Mesendoderm (in vitro differentiated cells): ENCODE data around the gene ST3GAL6.

ENCODE experiments used
- DNase-seq: peaks from one replicate; pipeline ENCODE4 v3.0.0; 2013
- H2AK5ac ChIP-seq: 2 replicates; pipeline ENCODE4 v1.6.1; 2013; ENCODE audit warnings: low read length, inconsistent platforms
- H2BK120ac ChIP-seq: 2 replicates; pipeline ENCODE4 v1.6.1; 2013; ENCODE audit warnings: low read depth, mild to moderate bottlenecking, low read length, moderate library complexity, mixed read lengths
- H2BK15ac ChIP-seq: replicated peaks from 2 replicates; pipeline ENCODE4 v1.6.1; 2013; ENCODE audit warnings: low read depth, mild to moderate bottlenecking, moderate library complexity
- H2BK5ac ChIP-seq: 2 replicates; pipeline ENCODE4 v1.6.1; 2013; ENCODE audit warnings: low read length, inconsistent platforms
- H3K18ac ChIP-seq: 2 replicates; pipeline ENCODE4 v1.6.1; 2013; ENCODE audit warnings: mild to moderate bottlenecking, low read length, mixed read lengths
- H3K23ac ChIP-seq: one replicate; pipeline ENCODE4 v1.6.1; 2013; ENCODE audit warnings: low read length
- H3K27ac ChIP-seq: 2 replicates; pipeline ENCODE4 v1.5.1; 2013; ENCODE audit warnings: low read depth, mild to moderate bottlenecking, inconsistent platforms, low read length, moderate library complexity
- H3K27me3 ChIP-seq: 2 replicates; pipeline ENCODE4 v1.6.1; 2013; ENCODE audit warnings: low read length, control low read depth, mild to moderate bottlenecking, inconsistent platforms; ENCODE audit not compliant: insufficient read depth, poor library complexity
- H3K36me3 ChIP-seq: 2 replicates; pipeline ENCODE4 v1.6.1; 2013; ENCODE audit warnings: low read length, inconsistent platforms; ENCODE audit not compliant: control insufficient read depth, insufficient read depth
- H3K4ac ChIP-seq: one replicate; pipeline ENCODE4 v1.6.1; 2013; ENCODE audit warnings: low read depth, mild to moderate bottlenecking, low read length, moderate library complexity
- H3K4me1 ChIP-seq: 2 replicates; pipeline ENCODE4 v1.6.1; 2013; ENCODE audit warnings: low read depth, low read length, inconsistent platforms; ENCODE audit not compliant: control insufficient read depth
- H3K4me2 ChIP-seq: 2 replicates; pipeline ENCODE4 v1.6.1; 2013; ENCODE audit warnings: low read length
- H3K4me3 ChIP-seq: 2 replicates; pipeline ENCODE4 v1.5.1; 2013; ENCODE audit warnings: mild to moderate bottlenecking, low read length
- H3K56ac ChIP-seq: one replicate; pipeline ENCODE4 v1.6.1; 2013; ENCODE audit warnings: low read length
- H3K79me1 ChIP-seq: 2 replicates; pipeline ENCODE4 v1.6.1; 2013; ENCODE audit warnings: low read length, inconsistent platforms
- H3K79me2 ChIP-seq: 2 replicates; pipeline ENCODE4 v1.6.1; 2013; ENCODE audit warnings: mild to moderate bottlenecking, low read length; ENCODE audit not compliant: control insufficient read depth, insufficient read depth
- H3K9ac ChIP-seq: 2 replicates; pipeline ENCODE4 v1.6.1; 2013; ENCODE audit warnings: low read length, inconsistent platforms
- H4K5ac ChIP-seq: one replicate; pipeline ENCODE4 v1.6.1; 2013; ENCODE audit warnings: low read length
- H4K8ac ChIP-seq: one replicate; pipeline ENCODE4 v1.6.1; 2013; ENCODE audit warnings: low read depth, mild to moderate bottlenecking, control low read depth, low read length, moderate library complexity
- WGBS: extraction: QIAGEN DNeasy Blood & Tissue Kit; methylation state at CpG from one replicate; pipeline ENCODE4 v1.1.7; 2013; ENCODE audit warnings: low lambda C conversion rate, missing lambda C conversion rate; ENCODE audit not compliant: insufficient coverage; ENCODE audit errors: extremely low coverage; 5-methylcytosine and 5-hydroxymethylcytosine counted together

The ST3GAL6 gene

GRCh38 chr3:98778383-98778782, 15.2 kb downstream of the ST3GAL6 start:
- no peak overlapping the region for H2BK5ac ChIP-seq
- no peak overlapping the region for H3K18ac ChIP-seq
- no peak overlapping the region for H3K4me2 ChIP-seq
- no peak for DNase-seq
- H3K27me3 ChIP-seq, result no peaks in the 10 kb centered on the region
- no peaks in the 10 kb centered on the region for H3K79me1 ChIP-seq
- H3K27ac ChIP-seq, result no peak overlapping the region
- WGBS, result no CpG with 5 or more reads among the region's 5 CpGs
- H2AK5ac ChIP-seq, result no peak overlapping the region
- no peak overlapping the region for H3K4me3 ChIP-seq
- no peaks in the 10 kb centered on the region for H3K36me3 ChIP-seq
- H3K9ac ChIP-seq, result no peak overlapping the region
- no peak overlapping the region for H3K23ac ChIP-seq
- no peak overlapping the region for H3K4ac ChIP-seq
- no peak overlapping the region for H4K5ac ChIP-seq
- H3K56ac ChIP-seq, result no peak overlapping the region
- no peak overlapping the region for H4K8ac ChIP-seq
- H2BK15ac ChIP-seq, result no peak overlapping the region
- H3K4me1 ChIP-seq, result no peaks in the 10 kb centered on the region
- no peak overlapping the region for H2BK120ac ChIP-seq
- H3K79me2 ChIP-seq, result no peaks in the 10 kb centered on the region

DNA sequence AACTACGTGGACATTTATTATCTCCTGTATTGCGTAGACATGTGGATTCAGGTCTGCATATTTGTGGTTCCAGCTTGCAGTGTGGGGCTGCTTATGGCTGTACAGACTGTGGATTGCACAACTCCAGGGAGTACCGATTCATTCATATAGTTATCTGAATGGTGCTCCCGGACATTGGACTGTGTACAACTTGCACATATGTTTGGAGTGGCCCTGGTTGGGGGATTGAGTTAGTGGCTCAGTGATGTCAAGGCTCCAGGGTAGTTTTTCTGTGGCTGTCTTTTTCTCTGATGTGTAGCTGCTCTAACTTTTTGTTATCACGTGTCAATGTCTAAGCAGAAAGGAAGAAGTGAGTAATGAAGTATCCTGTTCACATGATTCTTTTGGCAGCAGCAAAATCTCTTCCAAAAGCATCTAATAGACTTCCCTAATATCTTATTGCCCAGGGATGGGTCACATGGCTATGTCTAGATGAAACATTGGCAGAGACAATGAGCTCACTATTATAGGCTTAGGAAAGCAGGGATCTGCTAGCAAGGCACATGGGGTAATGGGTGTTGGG, 15.8 kb downstream of the ST3GAL6 start:
- no peak overlapping the region for H3K23ac ChIP-seq
- no peak overlapping the region for H3K4me2 ChIP-seq
- no peak overlapping the region for H2BK120ac ChIP-seq
- no peak overlapping the region for H3K4me3 ChIP-seq
- H3K27me3 ChIP-seq, result no peaks in the 10 kb centered on the region
- H2BK15ac ChIP-seq, result no peak overlapping the region
- no peaks in the 10 kb centered on the region for H3K79me1 ChIP-seq
- H4K5ac ChIP-seq, result no peak overlapping the region
- H3K79me2 ChIP-seq, result no peaks in the 10 kb centered on the region
- H2AK5ac ChIP-seq, result no peak overlapping the region
- DNase-seq, result no peak
- no peak overlapping the region for H3K56ac ChIP-seq
- H3K9ac ChIP-seq, result no peak overlapping the region
- H2BK5ac ChIP-seq, result no peak overlapping the region
- no peaks in the 10 kb centered on the region for H3K4me1 ChIP-seq
- no CpG with 5 or more reads among the region's 5 CpGs for WGBS
- no peaks in the 10 kb centered on the region for H3K36me3 ChIP-seq
- H3K4ac ChIP-seq, result no peak overlapping the region
- no peak overlapping the region for H3K27ac ChIP-seq
- no peak overlapping the region for H3K18ac ChIP-seq
- H4K8ac ChIP-seq, result no peak overlapping the region

- Histone ChIP-seq H2AK5ac (no peak overlapping the region), H4K8ac (no peak overlapping the region), H3K79me1 (no peaks in the 10 kb centered on the region), H3K4me1 (no peaks in the 10 kb centered on the region), H3K23ac (no peak overlapping the region), H3K79me2 (no peaks in the 10 kb centered on the region), H3K36me3 (no peaks in the 10 kb centered on the region), H2BK120ac (no peak overlapping the region), H3K4me2 (no peak overlapping the region), H3K4ac (no peak overlapping the region), H3K9ac (no peak overlapping the region), H2BK15ac (no peak overlapping the region), H3K27me3 (no peaks in the 10 kb centered on the region), H3K4me3 (no peak overlapping the region), H4K5ac (no peak overlapping the region), H3K56ac (no peak overlapping the region), H3K18ac (no peak overlapping the region), H2BK5ac (no peak overlapping the region), H3K27ac (no peak overlapping the region)
- no CpG with 5 or more reads among the region's 4 CpGs for WGBS
- no peak for DNase-seq
Observed at GRCh38 chr3:98779541-98780335, 16.6 kb downstream of the ST3GAL6 start.

- Histone ChIP-seq H2BK5ac (no peak overlapping the region), H3K9ac (no peak overlapping the region), H4K5ac (no peak overlapping the region), H2AK5ac (no peak overlapping the region), H3K36me3 (no peaks in the 10 kb centered on the region), H3K27me3 (no peaks in the 10 kb centered on the region), H3K4me2 (no peak overlapping the region), H3K79me1 (no peaks in the 10 kb centered on the region), H3K27ac (no peak overlapping the region), H3K18ac (no peak overlapping the region), H2BK120ac (no peak overlapping the region), H3K56ac (no peak overlapping the region), H3K4me1 (no peaks in the 10 kb centered on the region), H3K4ac (no peak overlapping the region), H3K4me3 (no peak overlapping the region), H3K79me2 (no peaks in the 10 kb centered on the region), H2BK15ac (no peak overlapping the region), H3K23ac (no peak overlapping the region), H4K8ac (no peak overlapping the region)
- WGBS, result no CpG with 5 or more reads among the region's 2 CpGs
- DNase-seq, result peak; percentile 16
Observed at GRCh38 chr3:98780343-98780742, 17.2 kb downstream of the ST3GAL6 start.

DNA sequence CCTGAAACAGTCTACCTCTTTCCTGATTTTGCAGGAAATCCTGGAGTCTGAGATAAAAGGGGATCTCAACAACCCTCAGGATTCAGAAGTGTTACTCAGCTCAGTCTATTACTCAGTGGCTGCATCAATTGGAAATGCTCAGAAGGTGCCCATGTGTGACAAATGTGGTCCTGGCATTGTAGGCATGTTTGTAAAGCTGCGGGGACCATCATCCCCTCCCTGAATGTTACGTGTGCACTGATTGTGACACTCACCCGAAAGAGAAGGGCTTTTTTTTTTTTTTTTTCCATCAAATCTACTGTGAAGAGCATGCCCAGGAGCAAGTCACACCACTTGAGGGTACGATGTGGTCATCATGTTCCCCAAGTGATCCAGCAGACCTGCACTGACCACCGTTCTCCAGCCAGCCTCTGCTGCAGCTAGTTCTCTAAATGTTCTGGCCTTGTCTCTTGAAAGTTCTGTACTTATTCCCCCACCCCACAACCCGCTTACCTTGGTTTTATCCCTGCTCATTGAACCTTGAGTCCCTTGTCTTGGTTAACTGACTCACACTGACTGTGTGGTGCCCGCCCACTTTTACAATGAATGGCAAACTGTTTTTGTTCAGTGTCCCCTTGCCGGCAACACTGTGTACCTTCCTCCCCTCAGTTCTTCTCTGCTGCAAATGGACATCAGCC, 19.8 kb downstream of the ST3GAL6 start:
- no peak overlapping the region for H2BK5ac ChIP-seq
- no peak for DNase-seq
- no peaks in the 10 kb centered on the region for H3K36me3 ChIP-seq
- H4K8ac ChIP-seq, result no peak overlapping the region
- WGBS, result no CpG with 5 or more reads among the region's 8 CpGs
- no peak overlapping the region for H3K4me2 ChIP-seq
- H3K4ac ChIP-seq, result no peak overlapping the region
- no peak overlapping the region for H3K9ac ChIP-seq
- no peaks in the 10 kb centered on the region for H3K79me2 ChIP-seq
- H3K27me3 ChIP-seq, result no peaks in the 10 kb centered on the region
- H4K5ac ChIP-seq, result no peak overlapping the region
- no peak overlapping the region for H3K18ac ChIP-seq
- no peak overlapping the region for H2BK15ac ChIP-seq
- no peak overlapping the region for H3K27ac ChIP-seq
- H3K79me1 ChIP-seq, result no peaks in the 10 kb centered on the region
- H3K4me3 ChIP-seq, result no peak overlapping the region
- no peak overlapping the region for H2BK120ac ChIP-seq
- no peak overlapping the region for H2AK5ac ChIP-seq
- H3K4me1 ChIP-seq, result no peaks in the 10 kb centered on the region
- H3K56ac ChIP-seq, result no peak overlapping the region
- H3K23ac ChIP-seq, result no peak overlapping the region
